GM06990 (cell line): ENCODE data around the gene NXPH2.
A peak's percentile ranks its signal among the peaks of the same experiment; 100 is the strongest.

ENCODE experiments used
- DNase-seq: peaks from one replicate; pipeline ENCODE4 v3.0.0-alpha.2; 2011; ENCODE audit not compliant: insufficient read length; ENCODE audit errors: extremely low read depth
- H3K27me3 ChIP-seq: replicated peaks from 2 replicates; pipeline ENCODE4 v1.6.0; 2011; ENCODE audit warnings: low read length; ENCODE audit not compliant: control insufficient read depth, insufficient read depth
- H3K36me3 ChIP-seq: 2 replicates; pipeline ENCODE4 v1.5.1; 2011; ENCODE audit warnings: low read length; ENCODE audit not compliant: control insufficient read depth, insufficient read depth
- H3K4me3 ChIP-seq: replicated peaks from 2 replicates; pipeline ENCODE4 v1.5.1; 2011; ENCODE audit warnings: low read depth, mild to moderate bottlenecking, control low read depth, low read length
- TF ChIP-seq, protein P1 (sequence below): IDR thresholded peaks from 2 replicates; pipeline ENCODE4 v1.5.1; 2011; ENCODE audit warnings: low read length, control low read depth, mild to moderate bottlenecking, inconsistent platforms; ENCODE audit not compliant: insufficient read depth, poor library complexity, severe bottlenecking

NXPH2 gene

DNA sequence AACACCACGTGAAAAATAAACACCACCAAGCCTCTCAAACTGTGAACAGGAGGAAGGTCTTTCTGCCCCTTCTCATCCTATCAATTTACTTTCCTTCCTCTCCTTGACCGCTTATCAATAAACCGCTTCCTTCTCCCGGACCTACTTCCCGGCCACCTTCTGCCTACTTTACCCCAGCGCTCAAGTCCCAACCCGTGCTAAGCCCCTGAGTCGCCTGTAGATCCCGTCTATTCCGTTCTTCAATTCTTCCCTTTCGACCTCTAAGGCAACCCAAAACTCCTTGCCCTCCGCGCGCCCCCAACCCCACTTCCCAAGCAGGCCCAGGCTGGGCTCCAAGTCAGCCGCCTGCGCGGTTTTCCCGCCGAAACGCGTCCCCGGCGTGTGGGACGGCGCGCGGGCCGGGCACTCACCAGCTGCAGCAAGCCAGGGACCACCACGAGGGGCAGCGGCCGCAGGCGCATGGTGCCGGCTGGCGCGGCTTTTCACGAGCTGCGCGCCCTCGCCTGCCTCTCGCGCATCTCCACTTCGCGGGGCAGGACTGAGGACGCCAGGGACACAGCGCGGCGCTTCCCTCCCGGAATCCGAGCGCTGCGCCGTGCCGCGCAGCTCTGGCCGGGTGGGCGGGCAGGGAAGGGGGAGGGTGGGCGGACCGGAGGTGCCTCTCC is at the start of gene NXPH2:
NXPH2 (minus strand) TSS at position 610 of the 665 bp plus-strand sequence; CDS start at position 461, 149 bp downstream.
- peak; percentile 6 for DNase-seq
- H3K27me3 ChIP-seq: peaks cover 2% of the 10 kb centered on the region
- TF ChIP-seq, protein P1, sequence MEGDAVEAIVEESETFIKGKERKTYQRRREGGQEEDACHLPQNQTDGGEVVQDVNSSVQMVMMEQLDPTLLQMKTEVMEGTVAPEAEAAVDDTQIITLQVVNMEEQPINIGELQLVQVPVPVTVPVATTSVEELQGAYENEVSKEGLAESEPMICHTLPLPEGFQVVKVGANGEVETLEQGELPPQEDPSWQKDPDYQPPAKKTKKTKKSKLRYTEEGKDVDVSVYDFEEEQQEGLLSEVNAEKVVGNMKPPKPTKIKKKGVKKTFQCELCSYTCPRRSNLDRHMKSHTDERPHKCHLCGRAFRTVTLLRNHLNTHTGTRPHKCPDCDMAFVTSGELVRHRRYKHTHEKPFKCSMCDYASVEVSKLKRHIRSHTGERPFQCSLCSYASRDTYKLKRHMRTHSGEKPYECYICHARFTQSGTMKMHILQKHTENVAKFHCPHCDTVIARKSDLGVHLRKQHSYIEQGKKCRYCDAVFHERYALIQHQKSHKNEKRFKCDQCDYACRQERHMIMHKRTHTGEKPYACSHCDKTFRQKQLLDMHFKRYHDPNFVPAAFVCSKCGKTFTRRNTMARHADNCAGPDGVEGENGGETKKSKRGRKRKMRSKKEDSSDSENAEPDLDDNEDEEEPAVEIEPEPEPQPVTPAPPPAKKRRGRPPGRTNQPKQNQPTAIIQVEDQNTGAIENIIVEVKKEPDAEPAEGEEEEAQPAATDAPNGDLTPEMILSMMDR: no peak
- H3K36me3 ChIP-seq: no peaks in the 10 kb centered on the region
- H3K4me3 ChIP-seq: no peak within 1 kb of the TSS

GRCh38 chr2:138829326-138829919 is 49.2 kb upstream of the NXPH2 start:
- Histone ChIP-seq H3K4me3 (no peak overlapping the region), H3K36me3 (no peaks in the 10 kb centered on the region), H3K27me3 (no peaks in the 10 kb centered on the region)
- DNase-seq: no peak
- TF ChIP-seq, protein P1: peak; percentile 55

DNA sequence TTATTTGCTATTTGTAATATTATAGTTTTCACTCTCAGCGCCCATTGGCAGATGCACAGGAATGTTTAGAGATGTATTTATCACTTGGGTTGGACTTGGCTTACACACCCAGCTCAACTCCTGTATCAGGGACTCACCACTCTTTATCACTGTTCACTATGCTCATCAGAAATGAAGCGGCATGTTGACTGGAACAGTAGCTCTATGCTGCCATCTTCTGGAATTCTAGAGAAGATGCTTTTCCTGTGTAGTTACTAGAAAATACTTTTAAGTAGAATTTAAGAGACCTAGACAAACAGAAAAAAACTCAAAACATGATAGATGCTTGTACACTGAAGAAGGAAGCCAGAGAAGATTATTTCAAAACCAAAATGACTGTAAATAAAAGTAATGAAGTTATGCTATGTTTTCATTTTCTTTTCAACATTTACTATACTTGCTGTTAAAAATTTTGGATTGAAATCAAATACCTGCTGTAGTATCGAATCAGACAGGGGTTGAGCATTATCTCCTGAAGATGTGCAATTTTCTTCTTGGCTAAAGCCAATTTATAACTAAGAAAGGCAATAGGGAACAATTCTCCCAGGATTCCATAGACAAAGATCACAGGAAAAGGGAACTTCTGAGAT is 47.4 kb upstream of the NXPH2 start:
- no peaks in the 10 kb centered on the region for H3K27me3 ChIP-seq
- H3K4me3 ChIP-seq: no peak overlapping the region
- TF ChIP-seq, protein P1: peak; percentile 67
- DNase-seq: peak; percentile 33
- H3K36me3 ChIP-seq: no peaks in the 10 kb centered on the region

DNA sequence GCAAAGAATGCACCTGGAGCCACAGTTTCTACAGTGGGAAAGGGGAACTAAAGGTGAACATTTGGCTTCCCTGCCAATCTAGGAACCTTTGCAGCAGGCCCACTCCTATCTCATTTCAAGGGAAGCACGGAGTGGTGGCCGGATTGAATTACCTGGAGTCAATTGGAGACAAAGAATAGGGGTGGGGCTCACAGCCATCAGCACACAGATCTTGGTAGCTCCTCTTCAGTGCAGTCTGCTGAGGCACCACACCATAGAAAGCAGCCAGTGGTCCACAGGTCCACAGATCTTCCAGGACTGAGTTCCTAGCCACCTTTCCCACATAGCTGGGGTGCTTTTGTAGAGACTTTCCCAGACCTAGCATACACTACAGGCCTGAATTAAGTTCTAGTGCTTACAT is 43.5 kb upstream of the NXPH2 start:
- Histone ChIP-seq H3K4me3 (no peak overlapping the region), H3K36me3 (no peaks in the 10 kb centered on the region), H3K27me3 (no peaks in the 10 kb centered on the region)
- DNase-seq: no peak
- TF ChIP-seq, protein P1: no peak

DNA sequence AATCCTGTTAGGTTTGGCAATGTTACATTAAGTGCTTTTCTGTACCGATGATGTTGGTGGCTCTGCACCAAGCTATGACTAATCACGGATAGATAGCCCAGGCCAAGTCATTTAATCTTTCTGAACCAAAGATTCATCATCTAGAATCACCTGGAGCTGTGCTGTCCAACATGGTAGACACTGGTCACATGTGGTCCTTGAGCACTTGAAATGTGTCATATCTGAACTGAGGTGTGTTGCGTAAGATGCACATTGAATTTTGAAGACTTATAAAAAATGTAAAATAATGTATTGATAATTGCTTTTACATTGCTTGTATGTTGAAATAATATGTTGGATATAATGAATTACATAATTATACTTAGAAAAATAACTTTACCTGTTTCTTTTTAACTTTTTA is 39.8 kb upstream of the NXPH2 start:
- Histone ChIP-seq H3K36me3 (no peaks in the 10 kb centered on the region), H3K4me3 (no peak overlapping the region), H3K27me3 (no peaks in the 10 kb centered on the region)
- TF ChIP-seq, protein P1: no peak
- DNase-seq: no peak
